Kidney glomerular epithelial cell (primary cell): ENCODE measurements around the gene TNFSF15.

Experiments
- DNase-seq: peaks from one replicate; lab custom pipeline; 2025; lab: John Stamatoyannopoulos, UW

The TNFSF15 gene

DNA sequence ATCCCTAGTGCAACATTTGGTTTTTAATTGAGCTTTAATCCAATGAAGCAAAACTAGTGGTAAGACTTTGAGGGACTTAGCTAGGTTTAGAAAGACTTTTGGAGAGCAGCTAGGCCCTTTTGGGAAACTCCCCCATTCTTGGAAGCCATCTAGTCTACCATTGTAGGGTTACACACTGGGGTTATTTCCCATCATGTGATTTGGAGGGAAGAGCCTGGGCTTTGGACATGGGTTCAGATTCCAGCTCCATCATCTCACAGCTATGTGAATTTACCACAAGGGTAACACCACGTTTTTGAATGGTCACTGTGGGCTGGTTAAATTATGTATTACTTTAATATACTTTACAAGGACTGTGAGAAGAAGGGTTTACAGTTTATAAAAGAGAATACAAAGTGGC lies 18.3 kb upstream of the TNFSF15 start:
- no peak for DNase-seq

DNA sequence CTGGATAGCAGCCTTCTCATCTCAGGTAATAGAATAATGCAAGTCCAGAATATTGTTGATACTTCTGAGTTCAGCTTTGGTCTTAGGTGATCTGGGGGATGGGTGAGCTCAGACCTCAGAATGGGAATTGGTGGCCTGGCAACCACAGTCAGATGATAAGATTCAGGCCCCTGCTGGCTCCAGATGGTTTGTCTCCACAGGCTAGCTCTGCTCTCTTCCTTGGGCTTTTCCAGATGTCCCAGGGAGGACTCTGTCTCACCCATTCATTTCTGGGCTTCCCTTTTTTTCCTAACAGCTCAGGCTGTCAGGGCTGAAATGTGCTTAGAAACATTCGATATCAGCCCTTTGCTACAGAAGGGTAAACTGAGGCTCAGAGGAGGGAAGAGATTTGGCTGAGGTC lies 17.6 kb upstream of the TNFSF15 start:
- DNase-seq = no peak

DNA sequence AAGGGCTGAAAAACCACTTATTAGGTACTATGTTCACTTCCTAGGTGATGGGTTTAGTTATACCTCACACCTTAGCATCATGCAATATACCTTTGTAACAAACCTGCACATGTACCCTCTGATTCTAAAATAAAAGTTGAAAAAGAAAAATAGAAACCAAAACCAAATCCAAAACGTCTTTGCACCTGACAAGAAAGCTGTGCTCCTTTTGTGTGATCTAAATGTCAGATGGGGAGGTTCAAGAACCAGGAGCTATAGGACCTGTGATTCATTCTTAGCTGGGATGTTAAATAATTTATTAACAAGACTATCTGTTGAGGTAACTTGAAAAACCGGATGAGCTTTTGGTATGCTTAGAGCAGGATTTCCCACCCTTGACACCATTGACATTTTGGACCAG lies 16.9 kb upstream of the TNFSF15 start:
- no peak for DNase-seq

DNA sequence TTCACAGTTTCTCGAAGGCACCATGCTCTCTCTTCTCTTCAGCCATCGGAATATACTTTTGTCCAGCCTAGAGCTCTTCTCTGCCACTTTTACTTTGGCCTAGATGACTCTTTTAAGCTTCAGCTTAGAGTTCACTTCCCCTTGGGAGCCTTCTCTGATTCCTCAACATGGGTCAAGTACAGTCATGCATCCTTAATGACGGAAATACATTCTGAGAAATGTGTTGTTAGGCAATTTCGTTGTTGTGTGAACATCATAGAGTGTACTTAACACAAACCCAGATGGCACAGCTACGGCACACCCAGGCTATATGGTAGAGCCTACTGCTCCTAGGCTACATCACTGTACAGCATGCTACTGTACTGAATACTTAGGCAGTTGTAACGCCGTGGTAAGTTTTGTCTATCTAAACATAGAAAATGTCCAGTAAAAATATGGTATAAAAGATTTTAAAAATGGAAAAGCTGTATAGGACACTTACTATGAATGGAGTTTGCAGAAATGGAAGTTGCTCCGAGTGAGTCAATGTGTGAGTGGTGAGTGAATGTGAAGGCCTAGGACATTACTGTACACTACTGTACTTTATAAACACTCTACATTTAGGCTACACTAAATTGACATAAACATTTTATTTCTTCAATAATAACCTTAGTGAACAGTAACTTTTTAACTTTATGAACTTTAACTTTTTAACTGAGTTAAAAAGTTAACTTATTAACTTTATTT lies 15.1 kb upstream of the TNFSF15 start:
- DNase-seq = no peak

DNA sequence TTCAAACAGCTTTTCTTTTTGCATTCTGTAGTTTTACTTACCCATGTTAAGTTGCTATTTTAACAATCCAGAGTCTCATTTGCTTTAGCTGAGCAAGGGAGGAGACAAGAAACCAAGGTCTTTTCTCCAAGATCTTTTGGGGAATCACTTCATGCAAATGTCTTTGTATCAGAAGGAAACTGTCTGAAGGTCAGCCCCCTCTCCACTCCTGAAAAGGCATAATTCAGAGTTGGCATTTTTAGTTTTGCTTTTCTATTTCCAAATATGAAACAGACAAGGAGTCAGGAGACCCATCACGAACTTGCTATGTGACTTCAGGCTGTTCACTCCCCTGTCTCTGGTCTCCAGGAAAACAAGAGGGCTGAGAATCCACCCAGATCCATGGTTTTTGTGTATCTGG lies 12.3 kb upstream of the TNFSF15 start:
- DNase-seq = no peak

DNA sequence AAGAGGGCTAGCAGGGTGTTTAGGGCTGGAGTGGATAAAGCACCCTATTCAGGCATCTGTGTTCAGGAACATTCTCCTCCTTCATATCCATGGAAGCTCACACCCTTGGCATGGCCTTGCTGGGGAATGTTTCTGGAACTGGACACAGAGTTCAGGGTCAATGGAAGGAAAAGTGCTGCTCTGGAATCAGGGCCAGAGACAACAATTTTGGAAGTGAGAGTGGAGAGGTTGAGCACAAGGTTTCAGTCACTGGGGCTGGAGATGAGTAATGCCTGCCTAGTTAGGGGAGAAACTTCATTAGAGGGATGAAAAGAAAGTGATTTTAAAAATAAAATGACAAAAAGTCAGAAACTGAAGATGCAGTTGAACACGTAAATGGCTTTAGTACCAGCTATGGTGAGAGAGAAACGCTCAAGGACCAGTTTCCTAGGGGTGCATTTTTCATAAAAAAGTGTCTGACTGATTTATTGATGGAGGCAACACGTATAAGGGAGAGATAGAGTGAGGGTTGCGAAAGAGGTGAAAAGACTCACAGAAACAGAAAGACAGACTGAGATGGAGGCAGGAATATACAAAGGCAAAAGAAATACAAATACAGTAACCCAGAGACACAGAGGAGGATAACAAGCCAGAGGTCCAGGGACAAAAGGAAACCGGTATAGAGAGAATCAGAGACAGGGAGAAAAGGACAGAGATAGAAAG lies 8.0 kb upstream of the TNFSF15 start:
- DNase-seq = no peak

DNA sequence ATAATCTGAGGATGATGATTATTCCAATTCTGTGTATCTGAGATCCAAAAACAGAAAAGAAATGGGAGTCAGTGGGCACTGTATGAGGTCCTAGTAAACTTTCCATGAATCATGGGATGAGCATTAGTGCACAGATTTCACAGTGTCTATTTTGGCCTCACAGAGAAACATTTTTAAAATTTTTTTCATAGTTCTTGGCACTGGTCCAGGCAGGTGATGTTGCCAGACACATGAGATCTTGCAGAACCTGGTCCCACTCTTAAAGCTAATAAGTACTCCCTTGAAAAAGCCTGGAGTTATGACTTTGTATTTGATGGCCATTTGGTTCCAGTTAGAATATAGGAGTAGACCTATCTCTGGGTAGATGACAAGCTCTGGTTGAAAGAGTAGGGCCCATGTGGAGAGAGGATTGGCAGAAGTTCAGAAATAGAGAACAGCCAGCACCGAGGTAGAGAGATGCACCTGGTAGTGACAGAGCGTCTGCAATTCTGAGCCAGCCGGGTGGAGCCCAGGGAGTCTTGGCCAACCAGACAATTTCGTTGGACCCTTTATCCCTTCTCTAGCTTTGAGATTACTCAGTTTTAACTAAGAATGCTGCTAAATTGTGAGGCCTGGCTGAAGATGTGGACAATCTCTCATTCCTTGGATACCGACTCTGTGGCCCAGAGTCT lies 6.3 kb upstream of the TNFSF15 start:
- DNase-seq = no peak

DNA sequence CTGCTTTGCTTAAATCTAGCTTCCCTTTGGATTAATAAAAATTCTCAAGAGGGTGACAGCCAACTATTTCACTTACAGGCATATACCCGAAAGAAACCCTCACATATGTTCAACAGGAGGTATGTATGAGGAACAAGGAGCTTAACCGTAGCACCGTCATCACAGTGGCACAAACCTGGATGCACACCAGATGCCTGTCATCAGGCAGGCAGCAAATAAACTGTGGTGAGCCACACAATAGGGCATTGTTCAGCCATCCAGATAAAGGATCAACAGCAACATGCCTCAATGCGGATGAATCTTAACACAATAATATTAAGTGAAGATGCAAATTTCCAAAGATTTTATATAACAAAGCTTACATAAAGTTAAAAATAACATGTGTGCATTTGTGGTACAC lies 5.5 kb upstream of the TNFSF15 start:
- DNase-seq = peak; percentile 19

DNA sequence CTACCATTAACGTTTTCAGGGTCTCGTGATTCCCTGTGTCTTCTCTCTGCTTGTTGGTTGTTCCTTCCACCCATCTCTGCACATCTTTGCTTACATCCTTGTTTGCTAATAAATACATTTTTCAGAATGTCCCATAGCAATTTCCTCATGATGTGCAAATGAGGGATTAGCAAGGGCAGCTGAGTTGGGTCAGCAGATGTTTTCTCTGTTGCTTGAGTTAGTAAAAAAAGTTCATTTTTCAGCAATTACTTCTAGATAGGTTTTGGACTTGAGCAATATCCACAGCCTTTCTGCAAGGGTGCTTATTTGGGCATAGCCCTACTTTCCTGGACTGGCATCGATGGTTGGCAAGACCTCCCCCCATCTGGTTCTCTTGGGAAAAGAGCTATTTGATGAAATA lies 4.8 kb upstream of the TNFSF15 start:
- no peak for DNase-seq

DNA sequence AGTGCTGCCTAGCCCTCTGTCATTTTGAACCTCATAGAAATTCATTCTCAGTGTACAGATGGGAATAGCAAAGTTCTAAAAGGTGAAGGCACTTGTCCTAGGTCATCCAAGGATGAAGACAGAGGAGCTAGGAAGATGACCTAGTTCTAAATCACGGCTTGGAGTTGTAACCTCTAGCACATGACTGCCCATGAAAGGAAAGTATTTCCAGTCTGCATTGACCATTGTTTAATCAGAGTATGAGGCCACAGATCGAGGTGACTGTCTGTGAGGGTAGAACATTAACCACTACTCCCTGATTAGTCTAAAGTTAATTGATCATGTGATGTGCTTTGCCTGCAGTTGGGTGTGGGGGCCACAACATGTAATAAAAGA lies 674 bp upstream of the TNFSF15 start:
- peak; percentile 30 for DNase-seq

DNA sequence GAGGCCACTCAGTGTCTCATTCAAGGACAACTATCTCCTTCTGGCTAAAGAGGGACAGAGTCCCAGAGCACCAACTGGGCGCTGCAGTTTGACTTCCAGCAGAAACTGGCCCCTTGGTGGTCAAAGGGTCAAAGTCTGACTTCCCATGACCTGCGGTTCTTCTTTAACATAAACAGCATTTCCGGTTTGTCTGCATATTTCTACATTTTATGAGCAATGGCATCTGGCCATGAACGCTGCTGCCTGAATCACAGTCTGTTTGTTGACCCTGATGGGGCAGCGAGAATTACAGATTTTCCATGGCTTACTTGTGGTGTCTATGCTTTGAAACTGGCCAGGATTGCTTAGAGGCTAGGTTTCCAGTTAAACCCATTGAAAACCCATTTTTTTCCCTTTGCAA lies 1.3 kb downstream of the TNFSF15 start:
- DNase-seq = no peak

DNA sequence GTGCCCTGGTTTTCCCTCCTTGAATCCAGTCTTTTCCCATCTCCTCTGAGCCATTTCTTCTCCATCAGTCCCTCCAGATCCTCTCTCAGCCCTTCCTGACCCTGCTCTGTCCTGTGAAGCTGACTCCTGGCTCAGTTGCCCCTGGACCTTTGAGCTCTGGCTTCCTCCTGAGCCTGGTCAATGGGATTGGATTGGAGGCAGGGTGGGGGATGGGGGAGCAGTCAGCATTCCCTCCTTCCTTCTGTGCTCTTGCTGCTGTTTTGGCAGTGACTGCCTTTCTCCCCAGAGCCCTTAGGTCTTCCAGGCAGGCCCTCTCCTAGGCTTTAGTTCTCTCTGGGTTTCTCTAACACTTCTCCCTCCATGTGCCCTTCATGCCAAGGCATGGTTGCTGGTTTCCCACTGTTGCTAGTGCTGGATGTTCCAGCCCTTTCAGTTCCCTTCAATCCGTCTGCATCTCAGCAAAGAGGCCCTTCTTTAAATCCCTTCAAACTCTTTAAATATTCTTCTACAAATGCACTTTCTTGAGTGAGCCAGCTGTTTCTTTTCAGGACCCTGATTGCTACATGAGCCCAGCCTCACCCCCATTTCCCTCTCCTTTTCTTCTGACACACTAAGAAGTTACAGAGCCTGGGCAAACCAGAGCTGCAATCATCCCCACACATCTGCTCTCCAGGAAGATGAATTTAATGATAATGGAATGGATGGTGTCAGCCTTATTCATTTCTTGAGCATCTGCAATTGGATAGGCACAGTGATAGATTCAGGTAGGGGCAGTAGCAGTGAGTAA lies 2.2 kb downstream of the TNFSF15 start:
- no peak for DNase-seq

DNA sequence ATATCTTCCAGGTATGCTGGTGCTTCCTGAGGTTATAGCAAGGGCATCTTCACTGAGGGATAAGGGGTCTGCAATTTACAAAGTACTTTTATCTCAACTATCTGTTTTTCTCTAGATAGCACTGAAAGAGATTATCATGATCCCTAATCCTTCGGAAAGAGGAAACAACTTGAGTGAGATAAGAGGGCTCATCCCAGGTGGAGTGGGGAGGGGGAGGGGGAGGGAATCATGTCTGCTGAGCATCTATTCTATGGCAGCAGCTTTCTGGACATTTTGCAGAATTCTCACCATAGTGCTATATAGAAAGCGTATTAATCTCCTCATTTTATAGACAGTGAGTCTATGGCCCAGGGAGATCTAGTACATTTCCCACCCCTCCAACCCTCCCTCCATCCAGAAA lies 5.9 kb downstream of the TNFSF15 start:
- no peak for DNase-seq

DNA sequence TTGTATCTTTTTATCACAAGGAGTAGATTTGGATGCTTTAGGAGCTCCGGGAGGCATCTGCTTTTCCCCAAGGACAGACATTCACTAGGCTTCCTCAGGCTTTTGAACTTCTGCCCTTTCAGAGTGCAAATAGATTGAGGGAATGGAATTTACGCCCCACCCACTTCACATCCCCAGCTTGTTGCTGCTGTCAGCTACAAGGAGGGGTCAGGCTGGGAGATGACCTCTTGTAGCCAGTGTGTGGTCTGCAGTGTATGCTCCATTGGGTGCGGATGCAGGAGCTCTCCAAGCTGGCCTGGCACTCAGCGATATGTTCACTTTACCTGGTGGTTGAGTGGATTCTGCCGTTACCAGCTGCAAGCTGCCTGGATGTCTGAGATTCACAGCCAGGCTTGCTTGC lies 6.4 kb downstream of the TNFSF15 start:
- peak; percentile 18 for DNase-seq

DNA sequence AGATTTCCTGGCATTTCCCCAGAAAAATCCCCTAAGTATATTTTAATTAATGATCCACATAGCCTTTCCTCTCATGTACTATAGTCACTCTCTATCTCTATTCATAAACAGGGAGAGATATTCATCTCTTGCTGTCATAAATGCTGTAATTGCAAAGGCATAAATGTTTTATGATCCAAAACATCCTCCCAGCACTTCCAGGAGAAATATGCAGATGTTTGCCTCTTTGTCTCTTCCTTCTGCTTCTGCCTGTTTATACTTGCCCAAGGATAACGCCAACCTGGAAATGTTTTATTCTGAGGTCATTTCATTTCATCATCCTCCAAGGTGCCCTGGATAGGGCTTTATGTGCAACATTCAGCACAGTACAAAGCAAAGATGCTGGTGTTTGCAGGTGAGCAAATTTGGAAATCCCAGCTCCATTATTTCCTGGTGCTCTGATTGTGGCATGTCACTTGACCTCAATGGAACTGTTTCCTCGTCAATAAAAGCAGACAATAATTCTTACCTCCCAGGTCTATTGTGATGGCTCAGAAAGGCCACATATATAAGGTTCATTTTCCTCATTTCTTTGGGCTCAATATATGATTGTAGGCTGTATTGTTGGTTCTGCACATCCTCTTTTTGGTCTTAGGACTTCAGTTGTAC lies 6.9 kb downstream of the TNFSF15 start:
- no peak for DNase-seq

DNA sequence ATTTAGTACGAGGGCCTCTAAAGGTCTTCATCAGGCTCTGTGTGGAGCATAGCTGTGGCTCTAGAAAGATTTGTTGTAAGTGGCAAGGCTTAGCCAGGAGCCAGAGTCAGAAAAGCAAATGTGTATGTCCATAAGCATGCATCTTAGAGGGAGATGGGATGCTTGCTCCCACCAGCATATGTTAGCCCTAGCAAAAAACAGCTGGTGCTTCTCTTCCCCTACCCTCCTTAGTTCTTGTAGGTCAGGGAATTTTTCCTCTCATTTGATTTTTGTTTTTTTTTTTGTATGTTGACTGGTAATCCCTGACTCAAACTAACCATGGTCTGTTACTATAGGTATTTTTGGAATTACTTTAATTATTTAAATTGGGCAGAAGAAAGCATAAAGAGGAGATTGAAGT lies 7.7 kb downstream of the TNFSF15 start:
- DNase-seq = no peak

DNA sequence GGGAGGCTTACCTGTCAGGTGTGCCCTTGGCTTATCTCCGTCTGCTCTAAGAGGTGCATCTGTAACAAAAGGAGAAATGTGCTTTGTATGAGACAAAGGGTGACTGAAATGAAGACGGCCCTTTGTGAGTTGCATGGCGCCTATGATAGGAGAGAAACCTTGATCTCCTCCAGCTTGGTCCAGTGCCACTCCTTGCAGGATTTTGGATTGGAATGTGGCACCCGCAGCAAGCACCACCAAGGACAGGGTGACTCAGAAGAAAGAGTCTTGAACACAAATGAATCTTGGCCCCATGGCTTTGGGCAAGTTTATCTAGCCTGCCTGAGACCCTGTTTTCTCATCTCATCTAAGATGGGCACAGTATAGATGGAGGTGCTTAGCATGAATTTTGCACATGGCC lies 13.4 kb downstream of the TNFSF15 start:
- no peak for DNase-seq

DNA sequence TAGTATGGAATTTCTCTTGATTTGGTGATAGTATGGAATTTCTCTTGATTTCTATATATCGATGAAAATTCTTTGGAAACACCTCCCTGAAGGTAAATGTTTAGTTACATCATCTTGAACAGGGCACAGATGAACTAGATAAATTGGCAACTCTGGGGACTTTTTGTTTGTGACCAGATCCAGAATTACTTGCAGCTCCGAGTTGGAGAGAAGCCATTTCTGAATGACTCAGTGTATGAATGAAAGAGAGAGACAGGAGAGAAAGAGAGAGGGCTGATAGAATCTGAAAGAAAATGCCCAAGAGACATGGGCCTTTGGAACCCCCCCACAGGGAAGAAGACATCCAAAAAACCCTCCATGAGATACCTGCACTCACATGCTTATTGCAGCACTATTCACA lies 14.1 kb downstream of the TNFSF15 start:
- DNase-seq = no peak

DNA sequence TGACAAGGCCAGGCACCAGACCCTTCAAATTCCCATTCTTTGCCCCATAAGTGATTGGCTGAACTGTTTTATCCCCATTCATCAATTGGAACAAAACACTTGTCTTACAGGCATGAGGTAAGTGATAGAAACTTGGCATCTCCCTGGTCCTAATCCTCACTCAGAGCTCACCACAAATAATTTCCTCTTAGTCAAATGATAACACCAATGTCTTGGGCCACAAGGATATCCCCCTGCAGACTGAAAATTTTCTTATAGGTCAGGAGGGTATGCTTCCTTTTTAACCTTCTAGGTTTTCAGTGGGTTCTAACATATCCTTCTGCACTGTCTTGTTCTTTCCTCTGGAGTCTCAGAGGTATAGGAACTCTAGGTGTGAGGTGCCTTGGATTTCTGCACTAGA lies 14.5 kb downstream of the TNFSF15 start:
- DNase-seq = no peak

DNA sequence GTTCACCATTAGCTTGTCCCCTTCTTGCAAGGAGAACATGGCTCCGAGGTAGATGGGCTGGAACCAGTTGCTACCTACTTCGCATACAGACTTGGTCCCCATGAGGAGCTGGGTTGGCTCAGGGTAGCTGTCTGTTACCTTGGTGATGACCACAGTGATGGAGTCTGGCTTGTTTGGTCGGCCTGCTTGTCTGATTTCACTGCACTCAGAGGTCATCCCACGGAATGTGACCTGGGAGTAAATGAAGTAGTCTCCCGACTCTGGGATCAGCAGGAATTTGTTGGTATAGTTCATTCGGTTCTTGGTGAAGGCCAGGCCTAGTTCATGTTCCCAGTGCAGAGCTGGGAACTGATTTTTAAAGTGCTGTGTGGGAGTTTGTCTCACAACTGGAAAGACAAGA lies 15.3 kb downstream of the TNFSF15 start:
- DNase-seq = peak; percentile 67

DNA sequence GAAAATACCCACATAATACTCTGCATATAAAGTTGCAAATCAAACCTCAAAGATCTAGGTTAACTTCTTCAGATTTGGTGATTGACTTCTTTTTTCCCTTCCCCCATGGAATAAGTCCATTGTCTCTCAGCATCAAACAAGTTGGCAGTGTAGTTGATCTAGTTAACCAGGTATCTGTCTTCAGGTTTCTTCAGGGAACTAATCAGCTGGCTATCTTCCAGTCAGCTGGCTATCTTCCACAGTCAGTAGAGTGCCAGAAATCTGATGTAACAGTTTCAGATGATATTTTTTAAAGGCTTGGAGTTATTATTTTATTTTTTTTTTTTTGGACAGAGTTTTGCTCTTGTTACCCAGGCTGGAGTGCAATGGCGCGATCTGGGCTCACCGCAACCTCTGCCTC lies 16.8 kb downstream of the TNFSF15 start:
- no peak for DNase-seq
